Activated T-cell treated with anti-CD3 and anti-CD28 coated beads, Interleukin-2, amount 50 U/mL, for 4 hours (primary cell): ENCODE measurements around the gene FMO2. TPM values are rescaled to one million over a fixed set of nuclear protein-coding genes. Genes with fewer than 3 reads are reported as not detected.
"Not testable (repeated sequence)": the region's sequence is repeated elsewhere in the genome, so short reads cannot be mapped to it uniquely, and the experiment has no call there.

Experiments used
- ATAC-seq, 2 donors: fragments of 200-7000 bp; cut with Tn5 transposase; one replicate each; pipeline ENCODE4 v1.10.0; 2021
- DNase-seq: peaks from one replicate; pipeline ENCODE4 v3.0.0-alpha.2; 2020
- H3K27me3 Mint-ChIP-seq: one replicate; pipeline ENCODE4 v1.8.0; 2021; ENCODE audit warnings: low read depth, mixed read lengths
- H3K36me3 Mint-ChIP-seq: one replicate; pipeline ENCODE4 v1.8.0; 2022; ENCODE audit warnings: mixed read lengths; ENCODE audit not compliant: insufficient read depth
- H3K4me1 Mint-ChIP-seq: one replicate; pipeline ENCODE4 v1.8.0; 2021; ENCODE audit warnings: low read depth, mixed read lengths
- H3K4me3 Mint-ChIP-seq: one replicate; pipeline ENCODE4 v1.8.0; 2021; ENCODE audit warnings: mild to moderate bottlenecking, moderate library complexity, mixed read lengths
- H3K9me3 Mint-ChIP-seq: one replicate; pipeline ENCODE4 v1.8.0; 2021; ENCODE audit warnings: mixed read lengths
- total RNA-seq, 3 donors: library from RNA; stranded (reverse); gene quantifications; one replicate each; pipeline ENCODE4 v1.2.1, GENCODE V29; 2021

FMO2 gene
- total RNA-seq, 3 donors from 2014 or later, result 0.27 to 0.34 TPM; not detected in 1

- Mint-ChIP-seq H3K36me3 (no peaks in the 10 kb centered on the region), H3K4me3 (no peak overlapping the region), H3K27me3 (no peaks in the 10 kb centered on the region), H3K9me3 (no peaks in the 10 kb centered on the region), H3K4me1 (no peaks in the 10 kb centered on the region)
- ATAC-seq, result no peak
- no peak for DNase-seq
These were observed 35.5 kb downstream of the FMO2 start for GRCh38 chr1:171220581-171221054.

DNA sequence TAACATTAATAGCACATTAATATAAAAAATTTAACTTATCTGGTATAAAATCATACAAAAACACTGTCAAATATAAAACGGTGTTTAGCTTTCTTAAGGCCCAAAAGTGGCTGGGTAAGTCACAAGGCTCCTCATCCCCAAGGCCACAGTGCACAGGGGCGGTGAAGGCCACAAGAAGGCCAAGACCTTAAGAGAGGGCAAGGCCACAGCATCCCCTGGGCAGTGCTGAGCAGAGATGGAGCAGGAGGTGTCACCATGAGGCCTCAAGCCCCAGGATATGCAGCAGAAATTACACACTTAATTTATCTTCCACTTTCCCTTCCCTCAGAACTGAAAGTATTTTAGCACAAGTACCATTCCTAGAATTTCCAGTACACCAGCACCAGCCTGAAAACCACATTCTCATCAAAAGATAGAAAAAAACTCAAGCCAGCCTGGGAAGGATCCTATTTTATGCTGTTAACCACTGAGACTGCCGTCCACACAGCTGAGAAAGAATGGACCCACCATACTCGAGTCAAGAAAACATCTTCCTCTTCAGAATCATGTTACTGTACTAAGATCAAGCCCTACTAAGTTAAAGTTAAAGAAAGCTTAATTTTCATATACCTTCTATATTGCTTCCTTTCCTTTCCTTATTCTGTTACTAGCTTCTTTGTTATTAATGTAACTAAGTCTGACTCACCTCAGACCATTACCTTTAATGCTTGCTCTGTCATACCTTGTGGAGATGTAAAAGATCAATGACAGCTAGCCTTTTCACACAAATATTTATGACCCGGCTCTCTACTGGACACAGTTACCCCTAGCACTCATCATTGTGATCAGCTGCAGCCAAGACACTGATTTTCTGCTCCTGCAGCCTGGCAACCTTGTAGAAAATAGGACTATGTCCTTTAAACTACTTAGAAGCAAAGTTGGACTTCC, 36.8 kb downstream of the FMO2 start:
- no peak for ATAC-seq
- no peaks in the 10 kb centered on the region for H3K36me3 Mint-ChIP-seq

DNA sequence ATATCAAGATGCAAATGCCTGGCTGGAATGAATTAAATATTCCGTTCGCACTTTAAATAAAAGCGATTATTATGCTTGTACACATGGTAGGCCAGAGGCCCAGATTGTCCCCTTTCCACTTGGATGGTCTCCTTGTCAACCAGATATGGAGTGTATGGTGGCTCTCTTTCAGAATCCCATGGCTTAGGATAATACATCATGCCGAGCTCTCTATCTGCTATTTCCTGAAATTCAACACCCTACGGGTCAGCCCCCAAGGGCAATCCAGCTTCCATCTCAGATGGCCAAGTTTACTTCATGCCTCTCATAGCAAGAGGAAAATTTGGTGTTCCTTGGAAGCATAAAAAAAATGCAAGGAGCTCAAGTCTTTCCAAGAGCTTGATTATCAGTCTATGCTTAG, 37.8 kb downstream of the FMO2 start:
- DNase-seq (no peak), ATAC-seq (no peak)
- no peaks in the 10 kb centered on the region for H3K36me3 Mint-ChIP-seq

More for the DNA sequence above, 36.8 kb downstream of the FMO2 start:
- no peak for DNase-seq
- Mint-ChIP-seq H3K9me3 (no peaks in the 10 kb centered on the region), H3K27me3 (no peaks in the 10 kb centered on the region), H3K4me3 (no peak overlapping the region), H3K4me1 (no peaks in the 10 kb centered on the region)

DNA sequence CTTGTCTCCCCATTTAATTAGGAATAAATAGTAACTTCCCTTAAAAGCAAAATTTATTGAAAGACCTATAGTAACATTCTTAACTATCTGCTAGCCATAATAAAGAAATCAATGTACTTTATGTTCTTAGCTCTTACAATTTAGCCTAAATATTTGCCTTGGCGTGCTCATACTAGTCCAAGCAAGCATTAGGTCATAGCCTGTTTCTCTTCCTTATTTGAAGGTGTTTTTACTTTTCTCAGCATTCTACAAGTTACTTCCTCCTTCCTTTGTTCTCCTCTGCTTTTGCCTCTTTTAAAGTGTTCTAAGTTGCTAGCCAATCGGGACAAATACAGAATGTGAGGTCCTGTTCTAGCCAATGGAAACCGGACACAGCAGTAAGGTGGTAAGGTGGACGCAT, 39.2 kb downstream of the FMO2 start:
- not testable (repeated sequence) for H3K4me1 Mint-ChIP-seq, H3K9me3 Mint-ChIP-seq, H3K27me3 Mint-ChIP-seq, ATAC-seq, H3K4me3 Mint-ChIP-seq, H3K36me3 Mint-ChIP-seq, DNase-seq

More for the DNA sequence above, 37.8 kb downstream of the FMO2 start:
- Mint-ChIP-seq H3K27me3 (no peaks in the 10 kb centered on the region), H3K4me1 (no peaks in the 10 kb centered on the region), H3K9me3 (no peaks in the 10 kb centered on the region), H3K4me3 (no peak overlapping the region)

GRCh38 chr1:171226747-171227370, 41.8 kb downstream of the FMO2 start:
- Mint-ChIP-seq H3K27me3 (peaks cover 3% of the 10 kb centered on the region), H3K4me3 (no peak overlapping the region), H3K36me3 (no peaks in the 10 kb centered on the region), H3K9me3 (no peaks in the 10 kb centered on the region), H3K4me1 (no peaks in the 10 kb centered on the region)
- DNase-seq, result no peak
- peak in 1 of 2 donors; percentile 58 for ATAC-seq

DNA sequence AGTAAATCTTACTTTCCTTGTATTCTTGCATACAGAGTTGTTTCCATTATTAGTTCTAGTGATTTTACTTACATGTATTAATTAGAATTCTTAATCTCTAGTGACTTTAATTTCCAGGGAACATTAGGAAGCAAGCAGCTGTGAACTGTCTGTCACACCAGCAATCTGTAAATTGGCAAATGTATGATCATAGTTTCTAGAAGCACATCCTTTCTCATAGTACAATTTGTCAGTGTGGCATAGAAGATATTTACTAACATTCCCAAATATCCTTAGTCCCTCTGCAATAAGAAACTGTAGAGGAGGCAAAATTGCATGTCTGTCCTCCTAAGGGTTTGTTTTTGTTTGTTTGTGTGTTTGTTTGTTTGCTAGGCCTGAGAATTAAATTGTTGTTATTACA, 46.2 kb downstream of the FMO2 start:
- no peak for DNase-seq
- H3K9me3 Mint-ChIP-seq, result no peaks in the 10 kb centered on the region
- no peaks in the 10 kb centered on the region for H3K36me3 Mint-ChIP-seq
- peaks cover 11% of the 10 kb centered on the region for H3K27me3 Mint-ChIP-seq
- H3K4me3 Mint-ChIP-seq, result no peak overlapping the region
- H3K4me1 Mint-ChIP-seq, result no peaks in the 10 kb centered on the region
- ATAC-seq, result no peak

- no peaks in the 10 kb centered on the region for H3K36me3 Mint-ChIP-seq
- H3K27me3 Mint-ChIP-seq, result peaks cover 25% of the 10 kb centered on the region
- no peaks in the 10 kb centered on the region for H3K9me3 Mint-ChIP-seq
- ATAC-seq (no peak), DNase-seq (no peak)
- no peaks in the 10 kb centered on the region for H3K4me1 Mint-ChIP-seq
- no peak overlapping the region for H3K4me3 Mint-ChIP-seq
These were observed 48.1 kb downstream of the FMO2 start for GRCh38 chr1:171233183-171233582.

- Mint-ChIP-seq H3K27me3 (peaks cover 35% of the 10 kb centered on the region), H3K9me3 (peaks cover 12% of the 10 kb centered on the region)
- not testable (repeated sequence) for H3K36me3 Mint-ChIP-seq, ATAC-seq, DNase-seq, H3K4me1 Mint-ChIP-seq, H3K4me3 Mint-ChIP-seq
These were observed 51.1 kb downstream of the FMO2 start for GRCh38 chr1:171236231-171236630.

- Mint-ChIP-seq H3K27me3 (peaks cover 7% of the 10 kb centered on the region), H3K4me3 (no peak overlapping the region), H3K4me1 (no peaks in the 10 kb centered on the region), H3K9me3 (peaks cover 7% of the 10 kb centered on the region), H3K36me3 (no peaks in the 10 kb centered on the region)
- DNase-seq (no peak), ATAC-seq (no peak)
These were observed 58.8 kb downstream of the FMO2 start for GRCh38 chr1:171243878-171244277.

DNA sequence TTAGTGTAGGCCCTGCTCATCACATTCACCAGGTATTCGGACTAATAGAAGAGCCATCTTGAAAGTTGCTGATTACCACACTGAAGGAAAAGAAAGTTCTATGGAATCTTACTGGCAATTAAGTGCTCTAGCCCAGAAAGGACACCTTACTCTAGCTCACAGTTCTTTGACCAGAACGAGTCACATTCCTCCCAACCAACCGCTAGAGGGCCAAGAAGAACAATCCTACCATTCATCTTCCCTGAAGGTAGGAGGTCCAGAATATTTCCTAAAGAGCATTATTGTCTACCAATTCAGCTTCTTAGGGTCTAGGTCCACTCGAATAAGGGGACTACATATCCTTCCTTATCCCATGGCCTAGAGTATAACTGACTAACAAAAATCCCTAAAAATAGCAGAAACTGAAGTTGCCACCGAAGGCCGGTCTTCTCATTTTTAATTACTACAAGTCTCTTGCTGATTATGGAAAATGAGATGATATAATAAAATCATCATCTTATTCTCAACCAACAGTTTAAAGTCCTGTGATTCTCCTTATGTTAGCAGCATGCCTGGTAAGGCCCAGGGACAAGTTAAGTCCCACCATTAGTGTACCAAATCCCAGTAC, 60.5 kb downstream of the FMO2 start:
- no peaks in the 10 kb centered on the region for H3K36me3 Mint-ChIP-seq
- H3K9me3 Mint-ChIP-seq, result no peaks in the 10 kb centered on the region
- peaks cover 13% of the 10 kb centered on the region for H3K27me3 Mint-ChIP-seq
- no peak for ATAC-seq
- no peak overlapping the region for H3K4me3 Mint-ChIP-seq
- H3K4me1 Mint-ChIP-seq, result no peaks in the 10 kb centered on the region
- DNase-seq, result no peak

DNA sequence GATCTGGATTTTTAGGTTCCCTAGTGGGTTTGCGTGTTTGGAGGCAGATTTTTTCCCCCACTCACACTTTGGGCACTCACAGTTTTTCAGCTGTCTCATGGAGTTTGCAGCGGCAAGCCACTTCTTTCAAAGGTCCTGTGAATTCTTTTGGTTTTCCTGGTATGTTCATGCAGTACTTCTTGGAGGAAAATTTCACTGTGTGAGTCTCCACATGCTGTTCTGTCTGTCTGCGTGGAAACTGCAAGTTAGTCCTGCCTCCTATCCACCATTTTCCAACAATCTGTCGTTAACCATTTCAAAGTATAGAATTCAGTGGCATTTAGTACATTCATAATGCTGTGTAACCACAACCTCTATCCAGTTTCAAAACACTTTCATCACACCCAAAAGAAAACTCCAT, 62.4 kb downstream of the FMO2 start:
- DNase-seq, result no peak
- Mint-ChIP-seq H3K27me3 (peaks cover 23% of the 10 kb centered on the region), H3K9me3 (no peaks in the 10 kb centered on the region), H3K36me3 (no peaks in the 10 kb centered on the region), H3K4me1 (peaks cover 7% of the 10 kb centered on the region), H3K4me3 (no peak overlapping the region)
- no peak for ATAC-seq

DNA sequence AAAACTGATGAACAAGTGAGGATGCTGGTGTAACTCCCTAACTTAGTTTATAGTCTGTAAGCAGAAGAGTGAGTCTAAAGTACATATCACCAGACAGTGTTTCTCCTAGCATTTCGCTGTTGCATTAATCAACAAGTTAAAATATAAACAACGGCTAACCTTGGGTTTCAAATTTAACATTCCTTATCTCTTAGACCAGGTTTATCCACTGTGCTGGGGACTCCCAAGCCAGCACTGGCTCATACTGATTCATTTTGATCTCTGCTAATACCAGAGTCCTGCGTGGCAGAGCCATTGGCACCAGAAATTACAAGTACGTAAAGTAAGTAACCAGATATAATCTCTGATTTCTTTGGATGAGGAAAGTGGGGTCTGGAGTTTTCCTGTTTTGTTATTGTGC, 63.2 kb downstream of the FMO2 start, which contains the start of gene FMO1:
FMO1 (plus strand) TSS at position 193 of the 400 bp plus-strand sequence. CDS start 9,594 bp downstream, outside the sequence.
- Mint-ChIP-seq H3K27me3 (peaks cover 31% of the 10 kb centered on the region), H3K4me3 (no peak within 1 kb of the TSS), H3K9me3 (no peaks in the 10 kb centered on the region), H3K36me3 (no peaks in the 10 kb centered on the region), H3K4me1 (peaks cover 7% of the 10 kb centered on the region)
- no peak for DNase-seq
- ATAC-seq, result no peak

DNA sequence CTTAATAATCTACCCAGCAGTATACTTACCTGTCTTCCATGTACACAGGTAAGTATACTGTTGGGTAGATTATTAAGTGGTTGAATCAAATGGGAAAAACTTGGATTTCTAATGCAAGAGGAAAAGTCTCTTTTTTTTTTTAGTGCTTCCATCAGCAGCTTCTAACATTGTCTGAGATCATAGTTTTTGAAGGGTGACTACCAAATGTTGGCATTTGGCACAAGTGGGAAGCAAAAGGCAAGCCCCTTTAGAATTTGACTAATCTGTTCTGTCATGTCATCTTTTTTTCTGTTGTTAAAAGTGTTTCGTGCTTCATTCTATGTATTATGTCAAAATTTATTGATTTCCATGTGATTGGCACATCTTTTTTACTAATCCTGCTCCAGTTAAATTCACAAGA, 63.7 kb downstream of the FMO2 start:
- Mint-ChIP-seq H3K9me3 (no peaks in the 10 kb centered on the region), H3K4me1 (peaks cover 7% of the 10 kb centered on the region), H3K27me3 (peaks cover 34% of the 10 kb centered on the region), H3K4me3 (no peak overlapping the region), H3K36me3 (no peaks in the 10 kb centered on the region)
- DNase-seq (no peak), ATAC-seq (no peak)

GRCh38 chr1:171250263-171250662, 65.2 kb downstream of the FMO2 start:
- ATAC-seq (no peak), DNase-seq (no peak)
- no peak overlapping the region for H3K4me3 Mint-ChIP-seq
- peaks cover 46% of the 10 kb centered on the region for H3K27me3 Mint-ChIP-seq
- no peaks in the 10 kb centered on the region for H3K9me3 Mint-ChIP-seq
- no peaks in the 10 kb centered on the region for H3K36me3 Mint-ChIP-seq
- peaks cover 7% of the 10 kb centered on the region for H3K4me1 Mint-ChIP-seq
